ENCODE results near the gene TMPRSS15.

The TMPRSS15 gene

GRCh38 chr21:18340387-18340942 lies 63.1 kb downstream of the TMPRSS15 start:
- no peak for DNase-seq

- DNase-seq, result no peak
Observed at GRCh38 chr21:18335651-18336236, 67.8 kb downstream of the TMPRSS15 start.

- DNase-seq, result no peak
Observed at GRCh38 chr21:18334066-18334465, 69.5 kb downstream of the TMPRSS15 start.

- DNase-seq, result no peak
Observed at GRCh38 chr21:18318156-18318555, 85.4 kb downstream of the TMPRSS15 start.

- no peak for DNase-seq
Observed at GRCh38 chr21:18298228-18298627, 105.4 kb downstream of the TMPRSS15 start.

- no peak for DNase-seq
Observed at GRCh38 chr21:18294100-18294499, 109.5 kb downstream of the TMPRSS15 start.

- no peak for DNase-seq
Observed at GRCh38 chr21:18289876-18290275, 113.7 kb downstream of the TMPRSS15 start.

GRCh38 chr21:18285379-18285778 lies 118.2 kb downstream of the TMPRSS15 start:
- DNase-seq, result no peak

- DNase-seq, result no peak
Observed at GRCh38 chr21:18275781-18276180, 127.8 kb downstream of the TMPRSS15 start.

- no peak for DNase-seq
Observed at GRCh38 chr21:18274370-18274769, 129.2 kb downstream of the TMPRSS15 start.

- DNase-seq, result no peak
Observed at GRCh38 chr21:18273400-18273799, 130.2 kb downstream of the TMPRSS15 start.

- DNase-seq, result no peak
Observed at GRCh38 chr21:18269856-18270255, 133.7 kb downstream of the TMPRSS15 start.

GRCh38 chr21:18268906-18269305 lies 134.7 kb downstream of the TMPRSS15 start:
- no peak for DNase-seq

GRCh38 chr21:18267496-18267895 lies 136.1 kb downstream of the TMPRSS15 start:
- no peak for DNase-seq

- DNase-seq, result no peak
Observed at GRCh38 chr21:18265944-18266343, 137.6 kb downstream of the TMPRSS15 start.

- no peak for DNase-seq
Observed at GRCh38 chr21:18253799-18254198, 149.8 kb downstream of the TMPRSS15 start.

GRCh38 chr21:18253221-18253620 lies 150.4 kb downstream of the TMPRSS15 start:
- DNase-seq, result no peak

- DNase-seq, result no peak
Observed at GRCh38 chr21:18252680-18253079, 150.9 kb downstream of the TMPRSS15 start.

- DNase-seq, result no peak
Observed at GRCh38 chr21:18252256-18252655, 151.3 kb downstream of the TMPRSS15 start.

- no peak for DNase-seq
Observed at GRCh38 chr21:18251065-18251464, 152.5 kb downstream of the TMPRSS15 start.

- DNase-seq, result no peak
Observed at GRCh38 chr21:18249672-18250071, 153.9 kb downstream of the TMPRSS15 start.

- DNase-seq, result no peak
Observed at GRCh38 chr21:18248171-18248570, 155.4 kb downstream of the TMPRSS15 start.

GRCh38 chr21:18245464-18245967 lies 158.1 kb downstream of the TMPRSS15 start:
- no peak for DNase-seq

GRCh38 chr21:18244671-18245463 lies 158.7 kb downstream of the TMPRSS15 start, which contains the start of gene CHODL:
Gene CHODL, plus strand, starts transcription at chr21:18244833. Its CDS starts 391 bp downstream, at chr21:18245224.
- no peak for DNase-seq
